ENCODE measurements around the gene CARD11.

CARD11 gene

DNA sequence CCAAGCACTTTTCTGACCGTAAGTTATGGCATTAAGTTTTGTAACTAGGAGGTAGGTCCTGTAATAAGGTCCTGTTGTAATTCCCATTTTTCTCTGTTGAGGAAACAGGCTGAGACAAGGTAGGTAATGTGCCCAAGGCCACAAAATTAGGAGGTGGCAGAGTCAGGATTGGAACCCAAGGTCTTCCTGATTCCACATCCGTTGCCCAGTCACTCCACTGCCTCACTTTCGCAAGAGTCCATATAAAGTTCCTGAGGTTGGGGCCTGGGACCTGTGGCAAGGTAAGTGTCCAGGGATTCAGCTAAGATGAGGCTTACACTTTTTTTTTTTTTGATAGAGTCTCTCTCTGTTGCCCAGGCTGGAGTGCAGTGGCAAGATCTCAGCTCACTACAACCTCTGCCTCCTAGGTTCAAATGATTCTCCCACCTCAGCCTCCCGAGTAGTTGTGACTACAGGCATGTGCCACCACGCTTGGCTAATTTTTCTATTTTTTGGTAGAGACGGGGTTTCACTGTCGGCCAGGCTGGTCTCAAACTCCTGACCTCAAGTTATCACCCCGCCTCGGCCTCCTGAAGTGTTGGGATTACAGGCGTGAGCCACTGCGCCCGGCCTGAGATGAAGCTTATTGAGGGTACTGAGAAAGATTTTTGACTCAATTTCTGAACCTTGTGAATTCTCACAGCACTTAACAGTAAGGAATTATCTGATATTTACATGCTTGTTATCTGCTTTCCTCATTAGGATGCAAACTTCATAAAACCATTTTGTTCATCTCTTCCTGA lies 179.3 kb downstream of the CARD11 start:
- no peaks in the 10 kb centered on the region for H3K36me3 ChIP-seq (replicated peaks)
- no peak for DNase-seq
- H3K27ac ChIP-seq: peak overlapping the region; percentile 88
- in situ Hi-C loops (cut with HindIII; ENCODE audit: low pct_ligation_motif_present, low sequenced_read_pairs): no loop called here
- TF ChIP-seq, protein P1, sequence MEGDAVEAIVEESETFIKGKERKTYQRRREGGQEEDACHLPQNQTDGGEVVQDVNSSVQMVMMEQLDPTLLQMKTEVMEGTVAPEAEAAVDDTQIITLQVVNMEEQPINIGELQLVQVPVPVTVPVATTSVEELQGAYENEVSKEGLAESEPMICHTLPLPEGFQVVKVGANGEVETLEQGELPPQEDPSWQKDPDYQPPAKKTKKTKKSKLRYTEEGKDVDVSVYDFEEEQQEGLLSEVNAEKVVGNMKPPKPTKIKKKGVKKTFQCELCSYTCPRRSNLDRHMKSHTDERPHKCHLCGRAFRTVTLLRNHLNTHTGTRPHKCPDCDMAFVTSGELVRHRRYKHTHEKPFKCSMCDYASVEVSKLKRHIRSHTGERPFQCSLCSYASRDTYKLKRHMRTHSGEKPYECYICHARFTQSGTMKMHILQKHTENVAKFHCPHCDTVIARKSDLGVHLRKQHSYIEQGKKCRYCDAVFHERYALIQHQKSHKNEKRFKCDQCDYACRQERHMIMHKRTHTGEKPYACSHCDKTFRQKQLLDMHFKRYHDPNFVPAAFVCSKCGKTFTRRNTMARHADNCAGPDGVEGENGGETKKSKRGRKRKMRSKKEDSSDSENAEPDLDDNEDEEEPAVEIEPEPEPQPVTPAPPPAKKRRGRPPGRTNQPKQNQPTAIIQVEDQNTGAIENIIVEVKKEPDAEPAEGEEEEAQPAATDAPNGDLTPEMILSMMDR (IDR thresholded peaks at IDR 0.05; ENCODE audit: low read depth, low read length, missing control alignments): no peak
- H3K27me3 ChIP-seq (replicated peaks): no peaks in the 10 kb centered on the region
- H3K4me3 ChIP-seq (ENCODE audit: low read depth, low read length): peak overlapping the region; percentile 16

DNA sequence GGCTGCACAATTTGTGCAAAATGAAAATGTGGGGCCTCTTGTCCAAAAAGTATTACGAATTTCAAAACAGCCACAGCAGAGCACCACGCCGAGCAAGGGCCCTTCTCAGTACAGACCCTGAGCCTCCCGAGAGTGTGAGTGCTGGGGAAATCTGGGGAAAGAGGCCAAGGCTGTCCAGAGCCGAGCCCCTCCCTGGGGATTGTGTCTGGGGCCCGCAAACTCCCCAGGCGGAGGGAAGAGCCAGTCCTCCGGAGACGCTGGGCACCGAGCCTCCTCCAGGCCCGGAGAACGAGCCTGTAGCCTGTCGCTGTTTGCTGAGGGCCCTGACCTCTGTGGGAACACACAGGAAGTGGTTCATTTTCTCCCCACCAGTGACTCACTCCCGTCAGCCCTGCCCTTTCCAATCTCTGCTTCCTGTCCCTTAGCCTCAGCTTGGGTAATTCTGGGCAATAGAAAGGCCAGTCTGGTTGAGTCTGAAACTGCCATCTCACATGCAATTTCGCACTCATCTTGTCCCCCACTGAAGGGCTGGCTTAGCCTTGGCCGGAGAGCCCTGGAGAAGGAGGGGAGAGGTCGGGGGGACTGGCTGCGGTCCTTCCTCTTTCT lies 180.1 kb downstream of the CARD11 start:
- H3K27ac ChIP-seq: peak overlapping the region; percentile 88
- H3K4me3 ChIP-seq (ENCODE audit: low read depth, low read length): peak overlapping the region; percentile 16

DNA sequence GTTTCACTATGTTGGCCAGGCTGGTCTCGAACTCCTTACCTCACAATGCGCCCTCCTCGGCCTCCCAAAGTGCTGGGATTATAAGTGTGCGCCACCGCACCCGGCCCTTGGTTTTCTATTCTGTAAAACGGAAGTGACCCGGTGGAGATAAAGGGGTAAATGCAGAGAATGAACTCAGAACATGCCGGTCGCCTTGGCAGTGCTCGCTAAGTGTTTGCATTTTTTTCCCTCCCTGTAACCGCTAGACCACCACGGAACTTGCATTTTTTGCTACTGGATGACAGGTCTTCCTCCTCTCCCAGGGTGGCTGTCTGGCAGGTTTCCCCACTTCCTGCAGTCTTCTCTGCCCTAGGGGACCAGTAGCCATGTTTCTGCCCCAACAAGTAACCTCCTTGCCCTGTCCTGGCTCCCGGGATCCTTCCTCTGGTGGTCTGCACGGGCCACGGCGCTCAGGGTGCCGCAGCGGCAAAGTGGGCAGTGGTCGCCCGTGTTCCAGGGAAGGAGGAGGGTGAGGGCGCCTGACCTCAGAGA lies 180.8 kb downstream of the CARD11 start:
- peak; percentile 85 for DNase-seq
- peak overlapping the region; percentile 88 for H3K27ac ChIP-seq
- no peaks in the 10 kb centered on the region for H3K36me3 ChIP-seq (replicated peaks)
- TF ChIP-seq, protein P1 (IDR thresholded peaks at IDR 0.05; ENCODE audit: low read depth, low read length, missing control alignments): no peak
- H3K4me3 ChIP-seq (ENCODE audit: low read depth, low read length): no peak overlapping the region
- no peaks in the 10 kb centered on the region for H3K27me3 ChIP-seq (replicated peaks)
- in situ Hi-C loops (cut with HindIII; ENCODE audit: low pct_ligation_motif_present, low sequenced_read_pairs): no loop called here

More for the DNA sequence above, 180.1 kb downstream of the CARD11 start:
- DNase-seq: peak; percentile 97
- TF ChIP-seq, protein P1 (IDR thresholded peaks at IDR 0.05; ENCODE audit: low read depth, low read length, missing control alignments): peak; percentile 1
- Histone ChIP-seq H3K27me3 (replicated peaks) (no peaks in the 10 kb centered on the region), H3K36me3 (replicated peaks) (no peaks in the 10 kb centered on the region)
- in situ Hi-C loops (cut with HindIII; ENCODE audit: low pct_ligation_motif_present, low sequenced_read_pairs): no loop called here

DNA sequence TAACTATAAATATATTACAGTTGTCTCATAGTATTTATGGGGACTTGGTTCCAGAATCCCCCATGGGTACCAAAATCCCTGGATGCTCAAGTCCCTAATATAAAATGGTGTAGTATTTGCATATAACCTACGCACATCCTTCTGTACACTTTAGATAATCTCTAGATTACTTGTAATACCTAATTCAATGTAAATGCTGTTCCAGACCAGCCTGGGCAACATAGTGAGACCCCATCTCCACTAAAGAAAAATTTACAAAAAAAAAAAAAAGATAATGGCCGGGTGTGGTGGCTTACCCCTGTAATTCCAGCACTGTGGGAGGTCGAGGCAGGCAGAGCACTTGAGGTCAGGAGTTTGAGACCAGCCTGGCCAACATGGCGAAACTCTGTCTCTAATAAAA lies 182.2 kb downstream of the CARD11 start:
- H3K27me3 ChIP-seq (replicated peaks): no peaks in the 10 kb centered on the region
- TF ChIP-seq, protein P1 (IDR thresholded peaks at IDR 0.05; ENCODE audit: low read depth, low read length, missing control alignments): no peak
- H3K4me3 ChIP-seq (ENCODE audit: low read depth, low read length): no peak overlapping the region
- no peak overlapping the region for H3K27ac ChIP-seq
- DNase-seq: no peak
- in situ Hi-C loops (cut with HindIII; ENCODE audit: low pct_ligation_motif_present, low sequenced_read_pairs): no loop called here
- no peaks in the 10 kb centered on the region for H3K36me3 ChIP-seq (replicated peaks)

DNA sequence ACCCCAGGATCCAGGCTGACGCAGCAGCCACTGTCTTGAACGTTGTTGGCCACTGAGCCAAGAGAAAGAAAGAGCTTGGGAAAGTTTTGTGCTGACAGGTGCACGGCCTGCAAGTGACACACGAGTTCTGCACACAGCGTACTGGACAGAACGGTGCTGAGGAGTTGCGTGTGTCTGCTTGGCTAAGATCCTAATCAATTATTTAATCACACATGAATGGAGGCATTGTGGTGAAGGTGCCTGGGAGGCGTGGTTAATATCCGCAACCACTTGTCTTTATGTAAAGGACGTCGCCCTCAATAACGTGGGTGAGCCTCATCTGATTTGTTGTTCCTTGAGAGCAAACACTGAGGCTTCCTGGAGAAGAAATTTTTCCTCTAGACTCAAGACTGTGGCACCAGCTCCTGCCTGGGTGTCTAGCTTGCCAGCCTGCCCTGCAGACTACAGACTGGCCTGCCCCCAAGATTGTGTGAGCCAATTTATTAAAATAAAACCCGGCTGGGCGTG lies 183.0 kb downstream of the CARD11 start:
- no peaks in the 10 kb centered on the region for H3K27me3 ChIP-seq (replicated peaks)
- no peaks in the 10 kb centered on the region for H3K36me3 ChIP-seq (replicated peaks)
- no peak overlapping the region for H3K27ac ChIP-seq
- no peak overlapping the region for H3K4me3 ChIP-seq (ENCODE audit: low read depth, low read length)
- no peak for DNase-seq
- TF ChIP-seq, protein P1 (IDR thresholded peaks at IDR 0.05; ENCODE audit: low read depth, low read length, missing control alignments): no peak
- in situ Hi-C loops (cut with HindIII; ENCODE audit: low pct_ligation_motif_present, low sequenced_read_pairs): no loop called here

All from brain microvascular endothelial cell (primary cell).